ENCODE measurements around the gene WNT10A.

DNA sequence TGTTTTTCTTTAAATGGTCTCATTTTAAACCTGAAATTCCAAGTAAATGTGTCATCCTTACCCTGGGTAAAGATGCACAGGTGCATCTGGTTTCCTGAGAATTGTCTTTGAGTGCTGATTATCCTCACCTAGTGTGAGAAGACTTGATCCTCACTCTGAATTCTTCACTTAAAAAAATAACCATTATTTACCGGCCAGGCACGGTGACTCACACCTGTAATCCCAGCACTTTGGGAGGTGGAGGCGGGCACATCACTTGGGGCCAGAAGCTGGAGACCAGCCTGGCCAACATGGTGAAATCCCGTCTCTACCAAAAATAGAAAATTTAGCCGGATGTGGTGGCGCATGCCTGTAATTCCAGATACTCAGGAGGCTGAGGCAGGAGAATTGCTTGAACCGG, 30.9 kb upstream of the WNT10A start:
- TF ChIP-seq, protein P1, sequence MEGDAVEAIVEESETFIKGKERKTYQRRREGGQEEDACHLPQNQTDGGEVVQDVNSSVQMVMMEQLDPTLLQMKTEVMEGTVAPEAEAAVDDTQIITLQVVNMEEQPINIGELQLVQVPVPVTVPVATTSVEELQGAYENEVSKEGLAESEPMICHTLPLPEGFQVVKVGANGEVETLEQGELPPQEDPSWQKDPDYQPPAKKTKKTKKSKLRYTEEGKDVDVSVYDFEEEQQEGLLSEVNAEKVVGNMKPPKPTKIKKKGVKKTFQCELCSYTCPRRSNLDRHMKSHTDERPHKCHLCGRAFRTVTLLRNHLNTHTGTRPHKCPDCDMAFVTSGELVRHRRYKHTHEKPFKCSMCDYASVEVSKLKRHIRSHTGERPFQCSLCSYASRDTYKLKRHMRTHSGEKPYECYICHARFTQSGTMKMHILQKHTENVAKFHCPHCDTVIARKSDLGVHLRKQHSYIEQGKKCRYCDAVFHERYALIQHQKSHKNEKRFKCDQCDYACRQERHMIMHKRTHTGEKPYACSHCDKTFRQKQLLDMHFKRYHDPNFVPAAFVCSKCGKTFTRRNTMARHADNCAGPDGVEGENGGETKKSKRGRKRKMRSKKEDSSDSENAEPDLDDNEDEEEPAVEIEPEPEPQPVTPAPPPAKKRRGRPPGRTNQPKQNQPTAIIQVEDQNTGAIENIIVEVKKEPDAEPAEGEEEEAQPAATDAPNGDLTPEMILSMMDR (IDR thresholded peaks at IDR 0.05): no peak
- no peak for TF ChIP-seq POLR2A (IDR thresholded peaks at IDR 0.05)
- TF ChIP-seq POLR2AphosphoS5 (IDR thresholded peaks at IDR 0.05): no peak
